Fibroblast of lung (primary cell): Measurements from ENCODE around the gene ASIC4.

Experiments used
- EZH2 ChIP-seq: IDR thresholded peaks from 2 replicates; pipeline ENCODE4 v1.5.1; 2012; ENCODE audit warnings: low read length, control low read depth, mild to moderate bottlenecking; ENCODE audit errors: missing control alignments
- TF ChIP-seq, protein P1 (sequence below), 2 donors: IDR thresholded peaks in 1 of 2; conservative IDR thresholded peaks in 1 of 2; 1 replicate in 1 of 2; 2 replicates in 1 of 2; pipeline ENCODE4 v1.5.1; 2011 to 2012; ENCODE audit warnings: low read length in 2 of 2, control low read depth in 1 of 2, inconsistent platforms in 1 of 2, low read depth in 1 of 2, mild to moderate bottlenecking in 1 of 2

GRCh38 chr2:219488149-219488843 lies 26.0 kb upstream of the ASIC4 start:
- TF ChIP-seq, protein P1, sequence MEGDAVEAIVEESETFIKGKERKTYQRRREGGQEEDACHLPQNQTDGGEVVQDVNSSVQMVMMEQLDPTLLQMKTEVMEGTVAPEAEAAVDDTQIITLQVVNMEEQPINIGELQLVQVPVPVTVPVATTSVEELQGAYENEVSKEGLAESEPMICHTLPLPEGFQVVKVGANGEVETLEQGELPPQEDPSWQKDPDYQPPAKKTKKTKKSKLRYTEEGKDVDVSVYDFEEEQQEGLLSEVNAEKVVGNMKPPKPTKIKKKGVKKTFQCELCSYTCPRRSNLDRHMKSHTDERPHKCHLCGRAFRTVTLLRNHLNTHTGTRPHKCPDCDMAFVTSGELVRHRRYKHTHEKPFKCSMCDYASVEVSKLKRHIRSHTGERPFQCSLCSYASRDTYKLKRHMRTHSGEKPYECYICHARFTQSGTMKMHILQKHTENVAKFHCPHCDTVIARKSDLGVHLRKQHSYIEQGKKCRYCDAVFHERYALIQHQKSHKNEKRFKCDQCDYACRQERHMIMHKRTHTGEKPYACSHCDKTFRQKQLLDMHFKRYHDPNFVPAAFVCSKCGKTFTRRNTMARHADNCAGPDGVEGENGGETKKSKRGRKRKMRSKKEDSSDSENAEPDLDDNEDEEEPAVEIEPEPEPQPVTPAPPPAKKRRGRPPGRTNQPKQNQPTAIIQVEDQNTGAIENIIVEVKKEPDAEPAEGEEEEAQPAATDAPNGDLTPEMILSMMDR (conservative IDR thresholded peaks at IDR 0.05 in 1 of 2, IDR thresholded peaks at IDR 0.05 in 1 of 2; ENCODE audit: low read depth in 1 of 2, low read length in 2 of 2), result no peak
- TF ChIP-seq EZH2, result no peak
